RWPE2 (cell line): ENCODE results near the gene GADL1.

Experiments
- ATAC-seq: fragments of 200-7000 bp; cut with Tn5 transposase; 3 replicates; pipeline ENCODE4 v1.9.1; 2021; ENCODE audit warnings: low read depth
- DNase-seq: peaks from one replicate; pipeline ENCODE4 v3.0.0-alpha.2; 2020; ENCODE audit warnings: low spot score
- H3K27ac ChIP-seq: fragments of 450-650 bp; 2 replicates; pipeline ENCODE4 v1.5.1; 2017; ENCODE audit warnings: mild to moderate bottlenecking; ENCODE audit not compliant: poor library complexity, severe bottlenecking
- H3K27me3 ChIP-seq: fragments of 250-450 bp; sonication (Bioruptor Pico); 2 replicates; pipeline ENCODE4 v1.5.1; 2021; ENCODE audit warnings: mild to moderate bottlenecking, moderate library complexity; ENCODE audit not compliant: insufficient read depth, poor library complexity, severe bottlenecking
- H3K36me3 ChIP-seq: fragments of 250-450 bp; sonication (Bioruptor Pico); 2 replicates; pipeline ENCODE4 v1.5.1; 2020; ENCODE audit warnings: low read depth, mild to moderate bottlenecking, moderate library complexity
- H3K4me1 ChIP-seq: fragments of 250-450 bp; sonication (Bioruptor Pico); 2 replicates; pipeline ENCODE4 v1.5.1; 2021; ENCODE audit warnings: mild to moderate bottlenecking, moderate library complexity; ENCODE audit not compliant: insufficient read depth, poor library complexity, severe bottlenecking
- H3K4me3 ChIP-seq: fragments of 250-450 bp; sonication (Bioruptor Pico); 2 replicates; pipeline ENCODE4 v1.5.1; 2021; ENCODE audit warnings: mild to moderate bottlenecking, moderate library complexity; ENCODE audit not compliant: severe bottlenecking
- H3K9me3 ChIP-seq: fragments of 250-450 bp; sonication (Bioruptor Pico); 2 replicates; pipeline ENCODE4 v1.5.1; 2021; ENCODE audit warnings: mild to moderate bottlenecking, moderate library complexity; ENCODE audit not compliant: severe bottlenecking
- CTCF ChIP-seq: fragments of 450-650 bp; IDR thresholded peaks from one replicate; pipeline ENCODE4 v1.5.1; 2017; ENCODE audit warnings: mild to moderate bottlenecking, moderate library complexity; ENCODE audit not compliant: poor library complexity, severe bottlenecking

The GADL1 gene

GRCh38 chr3:30741889-30742288, 152.6 kb downstream of the GADL1 start:
- ATAC-seq: no peak
- Histone ChIP-seq H3K27ac (no peak overlapping the region), H3K9me3 (no peaks in the 10 kb centered on the region), H3K36me3 (no peaks in the 10 kb centered on the region), H3K4me3 (no peak overlapping the region), H3K4me1 (no peaks in the 10 kb centered on the region), H3K27me3 (no peaks in the 10 kb centered on the region)
- no peak for TF ChIP-seq CTCF
- DNase-seq: no peak

GRCh38 chr3:30738605-30739004, 155.9 kb downstream of the GADL1 start:
- H3K36me3 ChIP-seq: no peaks in the 10 kb centered on the region
- H3K9me3 ChIP-seq: no peaks in the 10 kb centered on the region
- H3K4me1 ChIP-seq: no peaks in the 10 kb centered on the region
- H3K4me3 ChIP-seq: no peak overlapping the region
- no peak overlapping the region for H3K27ac ChIP-seq
- ATAC-seq (no peak), DNase-seq (no peak)
- no peak for TF ChIP-seq CTCF
- no peaks in the 10 kb centered on the region for H3K27me3 ChIP-seq

- ATAC-seq (no peak), DNase-seq (no peak)
- no peaks in the 10 kb centered on the region for H3K36me3 ChIP-seq
- H3K9me3 ChIP-seq: no peaks in the 10 kb centered on the region
- no peak for TF ChIP-seq CTCF
- no peak overlapping the region for H3K4me3 ChIP-seq
- no peaks in the 10 kb centered on the region for H3K4me1 ChIP-seq
- H3K27ac ChIP-seq: no peak overlapping the region
- H3K27me3 ChIP-seq: no peaks in the 10 kb centered on the region
Measured at GRCh38 chr3:30737743-30738499, 156.5 kb downstream of the GADL1 start.

GRCh38 chr3:30733696-30734095, 160.8 kb downstream of the GADL1 start:
- no peaks in the 10 kb centered on the region for H3K36me3 ChIP-seq
- no peaks in the 10 kb centered on the region for H3K9me3 ChIP-seq
- no peak overlapping the region for H3K4me3 ChIP-seq
- no peak overlapping the region for H3K27ac ChIP-seq
- DNase-seq (no peak), ATAC-seq (no peak)
- no peaks in the 10 kb centered on the region for H3K27me3 ChIP-seq
- no peak for TF ChIP-seq CTCF
- no peaks in the 10 kb centered on the region for H3K4me1 ChIP-seq

- Histone ChIP-seq H3K36me3 (no peaks in the 10 kb centered on the region), H3K9me3 (no peaks in the 10 kb centered on the region), H3K27ac (no peak overlapping the region), H3K4me1 (no peaks in the 10 kb centered on the region), H3K27me3 (no peaks in the 10 kb centered on the region), H3K4me3 (no peak overlapping the region)
- ATAC-seq: no peak
- no peak for TF ChIP-seq CTCF
- DNase-seq: no peak
Measured at GRCh38 chr3:30733209-30733608, 161.3 kb downstream of the GADL1 start.
